GM12878 (cell line): ENCODE measurements around the gene HOXD12. TPM values are rescaled to one million over a fixed set of nuclear protein-coding genes. Genes with fewer than 3 reads are reported as not detected.

Source experiments
- ATAC-seq: fragments of 200-7000 bp; cut with Tn5 transposase; 3 replicates; pipeline ENCODE4 v1.9.1; 2020; ENCODE audit warnings: mild to moderate bottlenecking, moderate library complexity
- BruUV-seq: library from RNA; stranded (reverse); fragments of 400-500 nt; replicated peaks from 2 replicates; lab custom pipeline; 2021; lab: Mats Ljungman, UMichigan
- CTCF ChIA-PET: fragments of 300-600 bp; sonication (Branson Sonifier 250); formaldehyde crosslinking; extraction: SDS; loops from one replicate; lab custom pipeline; 2021; ENCODE audit warnings: inconsistent platforms; lab: Yijun Ruan, JAX
- POLR2A ChIA-PET: fragments of 350-600 bp; formaldehyde crosslinking; extraction: SDS; loops from one replicate; lab custom pipeline; 2021; ENCODE audit warnings: inconsistent platforms; lab: Charles Lee
- RAD21 ChIA-PET: fragments of 300-600 bp; sonication (Branson Sonifier 250); formaldehyde crosslinking; loops from one replicate; lab custom pipeline; 2023; ENCODE audit warnings: antibody characterized with exemption; ENCODE audit not compliant: unreplicated experiment; lab: Charles Lee
- SMC1A ChIA-PET: fragments of 300-600 bp; sonication (Branson Sonifier 250); formaldehyde crosslinking; loops from one replicate; lab custom pipeline; 2023; ENCODE audit not compliant: unreplicated experiment, uncharacterized antibody; lab: Charles Lee
- DNase-seq: peaks from one replicate; pipeline ENCODE4 v3.0.0-alpha.2; 2011; ENCODE audit warnings: low read depth, low spot score
- FAIRE-seq: peaks from 3 replicates; lab custom pipeline; 2011; peaks lifted over from hg19 to GRCh38; lab: Jason Lieb, UNC
- H2AFZ ChIP-seq: 2 replicates; pipeline ENCODE4 v1.6.0; 2011; ENCODE audit warnings: low read depth, low read length, control low read depth; ENCODE audit not compliant: control insufficient read depth
- H3K27ac ChIP-seq: 2 replicates; pipeline ENCODE4 v1.5.1; 2011; ENCODE audit warnings: control low read depth; ENCODE audit not compliant: control insufficient read depth, insufficient read depth
- H3K27me3 ChIP-seq, 2 experiments: replicated peaks in 1 of 2; 2 replicates each; pipeline versions ENCODE4 v1.6.0 to v1.6.1; 2011; ENCODE audit warnings: low read length in 1 of 2; ENCODE audit not compliant: control insufficient read depth in 2 of 2, insufficient read depth in 2 of 2
- H3K36me3 ChIP-seq, 2 experiments: 2 replicates each; pipeline ENCODE4 v1.5.1; 2011; ENCODE audit warnings: low read length in 1 of 2; ENCODE audit not compliant: control insufficient read depth in 2 of 2, insufficient read depth in 2 of 2
- H3K4me1 ChIP-seq: 2 replicates; pipeline ENCODE4 v1.6.1; 2011; ENCODE audit warnings: mild to moderate bottlenecking, low read length, moderate library complexity, mixed read lengths; ENCODE audit not compliant: control insufficient read depth, insufficient read depth
- H3K4me2 ChIP-seq: 2 replicates; pipeline ENCODE4 v1.6.0; 2011; ENCODE audit warnings: control low read depth; ENCODE audit not compliant: control insufficient read depth, insufficient read depth
- H3K4me3 ChIP-seq: fragments of 200-600 bp; sonication (generic); 2 replicates; pipeline ENCODE4 v1.5.1; 2016
- H3K79me2 ChIP-seq: 2 replicates; pipeline ENCODE4 v1.6.0; 2011; ENCODE audit warnings: low read length; ENCODE audit not compliant: control insufficient read depth, insufficient read depth
- H3K9ac ChIP-seq: 2 replicates; pipeline ENCODE4 v1.8.0; 2011; ENCODE audit warnings: low read length, control low read depth, mixed read lengths; ENCODE audit not compliant: control insufficient read depth, insufficient read depth
- H3K9me3 ChIP-seq: replicated peaks from 3 replicates; pipeline ENCODE4 v1.5.1; 2011; ENCODE audit warnings: mild to moderate bottlenecking, low read length; ENCODE audit not compliant: control insufficient read depth, insufficient read depth
- H4K20me1 ChIP-seq: 2 replicates; pipeline ENCODE4 v1.6.0; 2011; ENCODE audit not compliant: control insufficient read depth, insufficient read depth
- E4F1 ChIP-seq: fragments of 450-650 bp; IDR thresholded peaks from 2 replicates; pipeline ENCODE4 v1.6.1; 2018; ENCODE audit warnings: borderline replicate concordance, mild to moderate bottlenecking; ENCODE audit not compliant: partially characterized antibody
- EGR1 ChIP-seq, 2 experiments: IDR thresholded peaks; 1 replicate in 1 of 2; 2 replicates in 1 of 2; pipeline ENCODE4 v1.6.1; 2011 to 2012; ENCODE audit warnings: low read depth in 2 of 2, low read length in 2 of 2, borderline replicate concordance in 1 of 2, mild to moderate bottlenecking in 1 of 2, moderate library complexity in 1 of 2
- MEF2B ChIP-seq: fragments of 450-650 bp; IDR thresholded peaks from 2 replicates; pipeline ENCODE4 v1.6.1; 2018; ENCODE audit warnings: mild to moderate bottlenecking, moderate library complexity; ENCODE audit not compliant: partially characterized antibody, poor library complexity, severe bottlenecking
- SIN3A ChIP-seq: IDR thresholded peaks from 2 replicates; pipeline ENCODE4 v1.6.1; 2012; ENCODE audit warnings: low read depth, low read length, improper control_type of control experiment
- SUPT20H ChIP-seq: IDR thresholded peaks from 2 replicates; pipeline ENCODE4 v1.6.1; 2011; ENCODE audit warnings: low read depth, mild to moderate bottlenecking, low read length, moderate library complexity, borderline replicate concordance; ENCODE audit not compliant: control insufficient read depth
- WGBS: methylation state at CpG from one replicate; pipeline ENCODE4 v1.1.6; 2016; ENCODE audit warnings: low lambda C conversion rate; ENCODE audit not compliant: insufficient replicate concordance, insufficient coverage; ENCODE audit errors: missing lambda C conversion rate; 5-methylcytosine and 5-hydroxymethylcytosine counted together
- in situ Hi-C: fragments of 300-500 bp; cut with MboI; formaldehyde crosslinking; loops from 9 replicates; pipeline ENCODE4 v1.14.3; 2018; ENCODE audit warnings: mixed read lengths
- intact Hi-C: fragments of 100-400 bp; cut with micrococcal nuclease; formaldehyde crosslinking; loops from one replicate; pipeline ENCODE4 v1.14.2; 2022; ENCODE audit not compliant: unreplicated experiment
- polyA plus RNA-seq, 11 experiments: library from polyadenylated mRNA; depleted of rRNA in 4 of 11; unstranded in 6 of 11; stranded (reverse) in 5 of 11; fragments of >200 nt; fragmentation: Nextera tagmentation in 4 of 11; fragmentation: Illumina TruSeq in 1 of 11; extraction: Ambion mirVana in 4 of 11; extraction: Trizol in 1 of 11; gene quantifications; 1 replicate in 1 of 11; 2 replicates in 10 of 11; pipeline versions ENCODE4 v1.2.1 to v1.2.3, GENCODE V29; 2011 to 2016; ENCODE audit warnings: inconsistent platforms in 2 of 11, missing spikeins in 2 of 11, low read depth in 1 of 11
- total RNA-seq, 4 experiments: library from RNA; depleted of rRNA in 3 of 4; stranded (reverse); fragments of >200 nt in 3 of 4; fragmentation: Illumina TruSeq in 1 of 4; extraction: Trizol in 1 of 4; gene quantifications; 2 replicates each; pipeline versions ENCODE4 v1.2.1 to v1.2.3, GENCODE V29; 2013 to 2021

The HOXD12 gene
- total and polyA plus RNA-seq, 10 of the 15 experiments (the other 5 are each of a cell fraction or from before 2014, with no cell fraction given), result not detected

GRCh38 chr2:176103742-176104315 lies 4.2 kb downstream of the HOXD12 start:
- no peak for TF ChIP-seq SUPT20H
- no peak for TF ChIP-seq MEF2B
- TF ChIP-seq E4F1, result no peak
- no peak for TF ChIP-seq SIN3A
- no peak for TF ChIP-seq EGR1 (IDR thresholded peaks at IDR 0.05; ENCODE audit: borderline replicate concordance in 1 of 2, low read depth in 2 of 2, low read length in 2 of 2)
- TF ChIP-seq, all 136 proteins: peak for 0
- no peak for ATAC-seq
- in situ Hi-C loops, result no loop called here
- no peaks in the 10 kb centered on the region for H4K20me1 ChIP-seq
- intact Hi-C loops, result no loop called here
- H3K4me2 ChIP-seq, result no peak overlapping the region
- SMC1A ChIA-PET, result no interaction called here
- peaks cover 18 to 38% of the 10 kb centered on the region in 2 experiments for H3K27me3 ChIP-seq
- no peaks in the 10 kb centered on the region for H3K4me1 ChIP-seq
- no peak for FAIRE-seq
- RAD21 ChIA-PET, result interaction anchor here (0.7 kb wide), 1 partner anchor 1143 kb away, joined by 3 read pairs; no protein-coding TSS in a partner anchor
- no peak for DNase-seq
- H3K9me3 ChIP-seq, result peaks cover 3% of the 10 kb centered on the region; the same call in 1 of the 3 replicates
- no peaks in the 10 kb centered on the region for H3K79me2 ChIP-seq
- POLR2A ChIA-PET, result no interaction called here
- BruUV-seq, result no TSS peak
- no peaks in the 10 kb centered on the region for H3K36me3 ChIP-seq
- H3K27ac ChIP-seq, result no peak overlapping the region
- no peak overlapping the region for H3K4me3 ChIP-seq
- WGBS, result 5% methylated on average over 16 of the region's 17 CpGs
- no peak overlapping the region for H3K9ac ChIP-seq
- H2AFZ ChIP-seq, result no peak overlapping the region
- CTCF ChIA-PET, result interaction anchor here (2.6 kb wide), 1 partner anchor 7 kb away, joined by 11 read pairs; no protein-coding TSS in a partner anchor
